Embryonic facial prominence (tissue), 1 donor: ENCODE results near the gene SCAMP4.
"Not testable (repeated sequence)": the region's sequence is repeated elsewhere in the genome, so short reads cannot be mapped to it uniquely, and the experiment has no call there.

Experiments used
- DNase-seq: peaks from one replicate; pipeline ENCODE4 v3.0.0-alpha.2; 2016; ENCODE audit errors: extremely low spot score

SCAMP4 gene

GRCh38 chr19:1866693-1867348, 38.4 kb upstream of the SCAMP4 start:
- no peak for DNase-seq

- DNase-seq: no peak
Measured at GRCh38 chr19:1867349-1867724, 37.9 kb upstream of the SCAMP4 start.

- DNase-seq: no peak
Measured at GRCh38 chr19:1868971-1869370, 36.2 kb upstream of the SCAMP4 start.

GRCh38 chr19:1871140-1871597, 34.0 kb upstream of the SCAMP4 start:
- no peak for DNase-seq

GRCh38 chr19:1871630-1872029, 33.6 kb upstream of the SCAMP4 start:
- DNase-seq: no peak

GRCh38 chr19:1872807-1873523, 32.2 kb upstream of the SCAMP4 start:
- DNase-seq: no peak

- DNase-seq: no peak
Measured at GRCh38 chr19:1873524-1874473, 31.4 kb upstream of the SCAMP4 start.

GRCh38 chr19:1874554-1875185, 30.5 kb upstream of the SCAMP4 start:
- DNase-seq: no peak

- not testable (repeated sequence) for DNase-seq
Measured at GRCh38 chr19:1875265-1875645, 29.9 kb upstream of the SCAMP4 start.

GRCh38 chr19:1875646-1876495, 29.3 kb upstream of the SCAMP4 start:
- peak; percentile 86 for DNase-seq

GRCh38 chr19:1876496-1877279, 28.5 kb upstream of the SCAMP4 start:
- not testable (repeated sequence) for DNase-seq

- not testable (repeated sequence) for DNase-seq
Measured at GRCh38 chr19:1877280-1877660, 27.9 kb upstream of the SCAMP4 start.

- not testable (repeated sequence) for DNase-seq
Measured at GRCh38 chr19:1878583-1878982, 26.6 kb upstream of the SCAMP4 start.

GRCh38 chr19:1879982-1880381, 25.2 kb upstream of the SCAMP4 start:
- not testable (repeated sequence) for DNase-seq

- DNase-seq: no peak
Measured at GRCh38 chr19:1880611-1881392, 24.4 kb upstream of the SCAMP4 start.

- not testable (repeated sequence) for DNase-seq
Measured at GRCh38 chr19:1881393-1882088, 23.7 kb upstream of the SCAMP4 start.

GRCh38 chr19:1882089-1882785, 23.0 kb upstream of the SCAMP4 start:
- DNase-seq: no peak
